AG10803 (cell line): ENCODE data around the gene WNT11.

Experiments used
- DNase-seq: peaks from one replicate; pipeline ENCODE4 v3.0.0; 2010; ENCODE audit warnings: low read depth
- H3K4me3 ChIP-seq: 2 replicates; pipeline ENCODE4 v1.5.1; 2011; ENCODE audit warnings: mild to moderate bottlenecking, low read length, control low read depth
- TF ChIP-seq, protein P1 (sequence below): conservative IDR thresholded peaks from 2 replicates; pipeline ENCODE4 v1.5.1; 2011; ENCODE audit warnings: mild to moderate bottlenecking, low read length, control low read depth, inconsistent platforms

Gene WNT11

DNA sequence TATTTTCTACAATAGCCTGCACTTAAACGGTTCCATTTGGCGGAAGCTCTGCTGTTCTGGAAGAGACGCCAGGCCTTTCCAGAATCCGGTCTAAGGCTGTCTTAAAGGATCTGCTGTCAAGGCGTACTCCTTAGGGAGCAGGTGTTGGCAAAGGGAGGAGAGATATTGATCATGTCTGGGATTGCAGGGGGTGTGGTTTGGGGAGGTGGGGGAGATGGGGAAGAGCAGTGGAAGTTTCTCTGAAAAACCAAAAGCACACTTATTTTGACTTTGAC lies 22.5 kb upstream of the WNT11 start:
- TF ChIP-seq, protein P1, sequence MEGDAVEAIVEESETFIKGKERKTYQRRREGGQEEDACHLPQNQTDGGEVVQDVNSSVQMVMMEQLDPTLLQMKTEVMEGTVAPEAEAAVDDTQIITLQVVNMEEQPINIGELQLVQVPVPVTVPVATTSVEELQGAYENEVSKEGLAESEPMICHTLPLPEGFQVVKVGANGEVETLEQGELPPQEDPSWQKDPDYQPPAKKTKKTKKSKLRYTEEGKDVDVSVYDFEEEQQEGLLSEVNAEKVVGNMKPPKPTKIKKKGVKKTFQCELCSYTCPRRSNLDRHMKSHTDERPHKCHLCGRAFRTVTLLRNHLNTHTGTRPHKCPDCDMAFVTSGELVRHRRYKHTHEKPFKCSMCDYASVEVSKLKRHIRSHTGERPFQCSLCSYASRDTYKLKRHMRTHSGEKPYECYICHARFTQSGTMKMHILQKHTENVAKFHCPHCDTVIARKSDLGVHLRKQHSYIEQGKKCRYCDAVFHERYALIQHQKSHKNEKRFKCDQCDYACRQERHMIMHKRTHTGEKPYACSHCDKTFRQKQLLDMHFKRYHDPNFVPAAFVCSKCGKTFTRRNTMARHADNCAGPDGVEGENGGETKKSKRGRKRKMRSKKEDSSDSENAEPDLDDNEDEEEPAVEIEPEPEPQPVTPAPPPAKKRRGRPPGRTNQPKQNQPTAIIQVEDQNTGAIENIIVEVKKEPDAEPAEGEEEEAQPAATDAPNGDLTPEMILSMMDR: no peak
- no peak overlapping the region for H3K4me3 ChIP-seq
- DNase-seq: no peak

DNA sequence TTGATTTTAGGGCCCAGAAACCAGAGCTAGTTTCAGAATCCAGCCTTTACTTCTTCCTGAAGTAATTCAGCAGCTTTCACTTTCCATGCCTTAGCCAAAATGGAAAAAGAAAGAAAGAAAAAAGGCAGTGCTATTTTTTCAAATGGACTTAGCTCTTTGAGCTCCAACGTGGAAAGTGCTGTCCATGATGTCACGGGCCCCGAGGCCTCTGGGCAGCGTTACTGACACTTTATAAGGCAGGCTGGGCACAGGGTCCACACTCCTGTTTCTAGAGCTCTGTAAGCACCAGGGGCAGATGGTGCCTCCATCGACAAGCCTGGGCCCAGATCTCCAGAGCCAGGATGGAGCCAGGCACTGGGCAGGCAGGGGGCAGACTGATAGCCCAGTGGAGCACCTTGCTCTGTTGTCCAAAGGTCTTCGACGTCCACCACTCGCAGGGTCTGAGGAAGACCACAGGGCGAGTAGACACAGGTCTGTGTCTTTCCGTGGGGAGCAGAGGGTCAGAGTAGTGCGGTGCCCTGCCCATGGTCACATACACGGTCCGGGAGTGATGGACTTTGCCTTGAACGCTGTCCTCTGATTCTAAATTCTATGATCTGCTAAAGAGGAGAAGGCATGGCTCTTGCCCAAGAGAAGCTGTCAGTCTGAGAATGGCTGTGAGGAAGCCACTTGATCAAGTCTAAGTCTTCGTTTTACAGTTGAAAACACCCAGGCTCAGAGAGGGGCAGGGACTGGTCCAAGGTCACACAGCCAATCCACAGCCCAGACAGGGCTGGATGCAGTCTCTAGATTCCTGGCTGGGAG lies 22.0 kb upstream of the WNT11 start:
- TF ChIP-seq, protein P1: no peak
- H3K4me3 ChIP-seq: no peak overlapping the region
- DNase-seq: no peak

DNA sequence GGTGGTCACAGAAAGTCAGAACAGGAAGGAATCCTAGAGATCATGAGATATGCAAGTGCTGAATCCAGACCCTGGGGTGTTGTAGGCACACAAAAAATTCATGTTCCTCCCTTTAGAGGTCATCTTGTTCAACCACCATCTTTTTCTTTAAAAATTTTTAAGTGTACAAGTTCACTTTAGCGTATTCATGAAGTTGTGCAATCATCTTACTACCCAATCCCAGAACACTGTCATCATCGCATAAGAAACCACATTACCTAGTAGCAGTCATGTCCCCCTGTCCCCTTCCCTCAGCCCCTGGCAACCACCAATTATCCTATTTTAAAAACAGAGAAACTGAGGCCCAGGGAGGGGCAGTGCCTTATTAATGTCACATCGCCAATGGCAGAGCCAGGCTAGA lies 20.3 kb upstream of the WNT11 start:
- TF ChIP-seq, protein P1: no peak
- no peak for DNase-seq
- H3K4me3 ChIP-seq: no peak overlapping the region

DNA sequence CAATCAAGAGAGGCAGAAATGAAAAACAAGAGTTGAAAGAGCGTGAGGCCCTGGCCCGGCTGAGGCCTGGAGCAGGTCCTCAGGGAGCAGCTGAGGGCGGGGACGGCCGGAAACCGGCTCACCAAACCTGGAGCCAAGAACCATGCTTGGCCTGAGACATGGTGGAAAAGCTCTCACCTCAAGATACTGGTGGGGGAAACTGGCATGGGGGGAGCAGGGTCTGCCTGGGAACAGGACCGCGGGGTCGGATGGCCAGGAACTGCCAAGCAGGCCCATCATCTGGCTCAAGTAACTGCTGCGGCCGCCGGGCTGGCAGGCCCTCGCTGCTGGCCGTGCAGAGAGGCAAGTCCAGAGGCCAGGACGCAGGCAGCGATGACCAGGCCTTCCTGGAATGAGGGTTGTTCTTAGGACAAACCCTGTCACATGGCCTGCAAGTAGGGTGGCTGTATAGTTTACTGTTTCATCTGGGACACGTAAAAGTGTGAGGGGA lies 18.9 kb upstream of the WNT11 start:
- no peak for DNase-seq
- TF ChIP-seq, protein P1: no peak
- H3K4me3 ChIP-seq: no peak overlapping the region

DNA sequence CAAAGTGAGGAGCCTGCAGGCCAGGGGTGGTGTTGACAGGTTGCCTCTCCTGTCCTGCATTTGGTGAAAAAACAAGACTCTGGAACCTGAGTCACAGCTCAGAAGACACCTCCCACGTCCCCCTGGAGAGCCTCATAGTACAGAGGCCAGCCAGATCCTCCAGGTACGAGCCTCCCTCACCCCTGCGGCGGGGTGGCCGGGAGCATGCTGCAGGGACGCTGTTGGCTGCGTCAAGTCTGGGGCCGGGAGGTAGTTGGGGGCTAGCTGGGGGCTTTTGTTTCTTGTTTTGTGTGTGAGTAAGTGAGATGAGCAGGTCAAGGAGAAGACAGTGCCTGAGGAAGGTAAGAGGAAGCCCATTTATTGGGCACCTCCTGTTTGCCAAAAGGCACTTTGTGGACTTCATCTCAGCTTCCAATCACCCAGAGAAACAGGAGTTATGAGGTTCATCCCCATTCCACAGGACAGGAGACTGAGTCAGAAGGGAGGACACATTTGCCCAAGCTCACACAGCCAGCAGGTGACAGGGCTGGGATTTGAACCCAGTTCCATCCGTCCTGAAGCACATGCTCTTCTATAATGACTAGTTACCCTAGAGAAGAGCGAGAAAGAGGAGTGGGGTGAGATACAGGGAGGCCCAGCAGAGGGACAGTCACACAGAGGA lies 18.3 kb upstream of the WNT11 start:
- no peak overlapping the region for H3K4me3 ChIP-seq
- TF ChIP-seq, protein P1: no peak
- DNase-seq: no peak

DNA sequence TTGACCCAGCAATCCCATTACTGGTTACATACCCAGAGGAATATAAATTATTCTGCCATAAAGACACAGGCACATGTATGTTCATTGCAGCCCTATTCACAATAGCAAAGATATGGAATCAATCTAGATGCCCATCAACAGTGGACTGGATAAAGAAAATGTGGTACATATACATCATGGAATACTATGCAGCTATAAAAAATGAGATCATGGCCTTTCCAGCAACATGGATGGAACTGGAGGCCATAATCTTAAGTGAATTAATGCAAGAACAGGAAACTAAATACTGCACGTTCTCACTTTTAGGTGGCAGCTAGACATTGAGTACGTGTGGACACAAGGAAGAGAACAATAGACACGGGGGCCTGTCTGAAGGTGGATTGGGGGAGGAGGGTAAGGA lies 15.1 kb upstream of the WNT11 start:
- no peak for DNase-seq
- H3K4me3 ChIP-seq: no peak overlapping the region
- TF ChIP-seq, protein P1: no peak

DNA sequence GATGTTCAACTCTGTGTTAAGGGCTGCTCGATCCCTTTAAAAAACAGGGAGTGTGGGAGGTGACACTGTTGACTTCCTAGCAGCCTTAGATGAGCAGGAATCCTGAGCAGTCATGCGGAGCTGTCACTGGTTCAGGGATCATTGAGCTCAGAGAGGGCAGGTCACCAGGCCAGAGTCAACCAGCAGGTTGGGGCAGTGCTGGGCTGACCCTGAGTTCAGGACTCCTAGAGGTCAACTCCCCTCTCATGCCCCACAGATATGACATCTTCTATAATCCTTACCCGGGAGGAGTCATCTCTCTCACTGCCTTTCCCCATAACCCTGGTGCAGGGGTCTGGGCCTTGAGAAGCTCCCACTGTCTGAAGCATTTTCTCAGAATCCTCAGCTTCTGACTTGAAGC lies 12.9 kb upstream of the WNT11 start:
- H3K4me3 ChIP-seq: no peak overlapping the region
- no peak for DNase-seq
- TF ChIP-seq, protein P1: no peak
